Activated CD4-positive, alpha-beta T cell treated with anti-CD3 and anti-CD28 coated beads, Interleukin-10, Interleukin-2, amounts not matched to agents 100 ng/mL and 50 ng/mL, durations not matched to agents 16 hours and 8 hours (primary cell): Measurements from ENCODE around the gene HTN3.
A peak's percentile ranks its signal among the peaks of the same experiment; 100 is the strongest.
"Not testable (repeated sequence)": the region's sequence is repeated elsewhere in the genome, so short reads cannot be mapped to it uniquely, and the experiment has no call there.

Source experiments
- DNase-seq: peaks from one replicate; pipeline ENCODE4 v3.0.0-alpha.2; 2020

Gene HTN3

GRCh38 chr4:70028159-70028558, at the start of gene HTN3:
Gene HTN3, plus strand, starts transcription at chr4:70028459. Its CDS starts 2,282 bp downstream, at chr4:70030741.
- DNase-seq: not testable (repeated sequence)

DNA sequence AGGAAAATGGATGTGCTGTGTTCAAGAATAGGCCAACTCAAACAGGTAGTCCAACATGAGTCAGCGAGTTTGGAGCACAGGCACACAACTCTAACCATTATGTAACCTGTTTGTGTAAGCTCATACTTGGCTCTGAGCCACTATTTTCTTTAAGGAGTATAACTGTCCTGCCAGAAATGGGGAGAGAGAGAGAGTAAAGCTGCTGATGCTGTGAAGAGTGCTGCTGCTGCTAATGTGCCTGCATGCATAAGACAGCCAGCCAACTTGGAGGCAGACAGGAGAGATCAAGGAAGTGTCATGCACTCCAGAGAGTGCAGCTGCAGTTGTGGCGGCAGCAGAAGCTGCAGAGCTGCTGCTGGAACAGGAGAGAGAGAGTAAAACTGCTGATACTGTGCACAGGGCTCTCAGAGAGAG, 44.2 kb upstream of the HTN3 start:
- peak; percentile 38 for DNase-seq

DNA sequence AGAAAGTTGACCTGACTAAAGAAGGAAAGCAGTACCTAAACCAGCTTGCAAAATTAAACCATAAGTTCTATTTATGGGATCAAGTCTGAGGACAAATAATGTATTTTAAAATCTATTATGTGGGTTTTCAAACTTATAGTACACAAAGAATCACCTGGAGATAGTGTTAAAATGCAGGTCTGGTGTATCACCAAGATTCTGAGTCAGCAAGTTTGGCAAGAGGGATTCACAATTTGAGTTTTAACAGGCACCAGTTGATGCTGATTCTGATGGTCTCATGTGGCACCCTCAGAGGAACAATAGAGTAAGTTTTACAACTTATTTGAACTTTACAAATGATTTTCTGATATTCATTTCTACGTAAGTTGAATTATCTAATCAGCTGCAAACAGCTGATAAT, 41.6 kb upstream of the HTN3 start:
- DNase-seq: no peak

- DNase-seq: no peak
Observed at GRCh38 chr4:69991016-69991415, 37.2 kb upstream of the HTN3 start.

GRCh38 chr4:69994782-69995181, 33.5 kb upstream of the HTN3 start:
- DNase-seq: no peak

DNA sequence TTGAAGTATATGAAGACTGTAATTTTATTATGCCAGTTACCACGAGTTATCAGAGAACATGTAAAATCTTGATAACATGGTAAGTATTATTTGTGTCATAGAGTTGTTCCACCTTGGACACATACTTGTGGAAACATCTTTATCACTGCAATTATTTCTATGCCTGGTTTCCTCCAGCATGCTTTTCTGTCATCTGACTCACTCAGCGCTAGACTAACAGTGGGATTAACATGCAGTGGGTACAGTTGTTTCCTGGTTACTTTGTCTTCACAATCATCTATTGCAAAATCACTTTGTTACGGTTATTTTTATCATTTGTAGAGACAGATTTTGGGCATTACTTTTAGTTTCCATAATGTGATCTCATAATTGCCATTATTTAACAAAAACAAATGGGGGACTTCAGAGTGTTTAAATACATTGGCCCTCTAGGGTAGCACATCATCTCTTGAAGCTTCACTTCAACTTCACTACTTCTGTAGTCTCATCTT, 32.7 kb upstream of the HTN3 start, which contains the start of gene STATH:
Gene STATH, plus strand, starts transcription at position 441 of the 491 bp plus-strand sequence. CDS start 2,472 bp downstream, outside the sequence.
- DNase-seq: no peak

- DNase-seq: peak; percentile 52
Observed at GRCh38 chr4:69999420-69999819, 28.8 kb upstream of the HTN3 start.

- no peak for DNase-seq
Observed at GRCh38 chr4:70000711-70001110, 27.5 kb upstream of the HTN3 start.

DNA sequence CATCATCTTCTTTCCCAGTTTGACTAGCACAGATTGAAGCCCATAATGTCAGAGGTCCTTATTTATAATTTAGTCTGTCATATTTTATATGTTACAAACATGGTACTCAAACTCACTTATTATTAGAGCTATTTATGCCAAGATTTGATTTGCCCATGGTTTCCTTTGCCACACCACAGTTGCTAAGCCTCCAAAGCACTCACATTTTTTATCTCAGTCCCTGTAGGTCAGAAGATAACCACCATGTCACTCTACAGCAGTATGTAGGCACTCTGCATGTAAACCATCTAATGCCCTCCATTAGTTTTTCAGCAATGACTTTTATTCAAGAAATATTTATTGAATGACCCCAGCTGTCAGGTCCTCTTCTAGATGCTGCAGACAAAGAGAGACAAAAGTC, 25.8 kb upstream of the HTN3 start:
- DNase-seq: no peak

DNA sequence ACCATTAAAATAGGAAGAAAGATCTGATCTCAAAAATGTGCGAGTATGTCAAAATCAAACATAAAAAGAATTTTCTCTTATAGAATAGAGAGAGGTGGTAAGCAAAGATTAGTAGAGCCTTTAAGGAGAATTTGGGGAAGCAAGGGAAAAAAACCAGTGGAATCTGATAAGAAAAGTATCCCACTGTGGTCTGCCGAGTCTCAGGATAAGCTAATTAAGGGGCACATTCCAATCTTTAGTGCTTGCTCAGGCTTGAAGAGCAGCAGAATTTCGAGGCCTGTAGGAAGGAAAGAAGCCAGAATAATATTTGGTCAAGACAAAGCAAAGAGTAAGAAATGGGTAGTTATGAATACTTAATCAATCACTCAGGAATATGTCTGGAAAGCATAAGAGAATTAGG, 19.5 kb upstream of the HTN3 start:
- no peak for DNase-seq

- not testable (repeated sequence) for DNase-seq
Observed at GRCh38 chr4:70019006-70019405, 9.3 kb upstream of the HTN3 start.

DNA sequence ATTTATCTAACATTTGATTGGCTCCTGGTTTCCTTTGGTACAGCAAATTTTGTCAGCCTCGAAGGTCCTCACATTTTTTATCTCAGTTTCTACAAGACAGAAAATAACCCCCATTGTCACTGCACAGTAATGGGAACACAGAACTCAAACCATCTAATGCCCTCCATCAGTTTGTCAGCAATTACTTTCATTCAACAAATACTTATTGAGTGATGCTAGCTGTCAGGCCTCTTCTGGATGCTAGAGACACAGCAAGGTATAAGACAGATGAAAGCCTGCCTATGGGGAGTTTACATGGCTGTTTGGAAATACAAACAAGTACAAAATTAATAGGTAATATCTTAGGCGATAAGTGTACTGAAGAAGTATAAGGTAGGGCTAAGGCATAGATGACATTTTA, 5.0 kb upstream of the HTN3 start:
- no peak for DNase-seq

DNA sequence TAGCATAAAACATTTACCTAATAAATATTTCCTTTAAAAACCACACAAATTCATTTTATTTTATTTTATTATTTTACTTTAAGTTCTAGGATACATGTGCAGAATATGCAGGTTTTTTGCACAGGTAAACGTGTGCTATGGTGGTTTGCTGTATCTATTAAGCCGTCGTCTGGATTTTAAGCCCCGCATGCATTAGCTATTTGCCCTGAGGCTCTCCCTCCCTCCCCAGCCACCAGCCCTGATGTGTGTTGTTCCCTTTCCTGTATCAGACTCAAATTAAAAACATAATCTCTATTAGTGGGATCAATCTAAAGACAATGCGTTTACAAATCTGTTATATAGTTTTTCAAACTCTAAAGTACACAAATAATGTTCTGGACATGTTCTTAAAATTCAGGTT, 1.2 kb upstream of the HTN3 start:
- no peak for DNase-seq

DNA sequence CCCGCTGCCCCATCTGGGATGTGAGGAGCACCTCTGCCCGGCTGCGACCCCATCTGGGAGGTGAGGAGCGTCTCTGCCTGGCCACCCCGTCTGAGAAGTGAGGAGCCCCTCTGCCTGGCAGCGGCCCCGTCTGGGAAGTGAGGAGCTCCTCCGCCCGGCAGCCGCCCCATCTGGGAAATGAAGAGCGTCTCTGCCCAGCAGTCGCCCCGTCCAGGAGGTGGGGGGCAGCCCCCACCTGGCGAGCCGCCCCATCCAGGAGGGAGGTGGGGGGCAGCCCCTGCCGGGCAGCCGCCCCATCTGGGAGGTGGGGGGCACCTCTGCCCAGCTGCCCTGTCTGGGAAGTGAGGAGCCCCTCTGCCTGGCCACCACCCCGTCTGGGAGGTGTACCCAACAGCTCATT, 9.3 kb downstream of the HTN3 start:
- not testable (repeated sequence) for DNase-seq

GRCh38 chr4:70039928-70040327, 11.7 kb downstream of the HTN3 start:
- not testable (repeated sequence) for DNase-seq

DNA sequence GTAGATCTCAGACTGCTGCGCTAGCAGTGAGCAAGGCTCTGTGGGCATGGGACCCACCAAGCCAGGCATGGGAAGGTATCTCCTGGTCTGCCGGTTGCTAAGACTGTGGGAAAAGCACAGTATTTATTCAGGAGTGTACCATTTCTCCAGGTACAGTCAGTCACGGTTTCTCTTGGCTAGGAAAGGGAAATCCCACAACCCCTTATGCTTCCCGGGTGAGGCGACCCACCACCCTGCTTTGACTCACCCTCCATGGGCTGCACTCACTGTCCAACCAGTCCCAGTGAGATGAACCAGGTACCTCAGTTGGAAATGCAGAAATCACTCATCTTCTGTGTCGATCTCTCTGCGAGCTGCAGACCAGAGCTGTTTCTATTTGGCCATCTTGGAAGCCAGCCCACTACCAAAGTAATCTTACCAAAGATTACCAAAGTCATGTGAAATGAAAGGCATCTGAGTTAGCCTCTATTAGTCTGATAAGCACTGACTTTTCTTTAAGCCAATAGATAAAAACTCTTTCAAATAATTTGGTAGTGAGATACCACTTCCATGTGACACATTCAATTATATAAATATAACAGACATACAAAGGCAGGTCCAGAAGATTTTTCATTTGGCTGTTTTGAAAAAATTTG, 13.5 kb downstream of the HTN3 start:
- no peak for DNase-seq

GRCh38 chr4:70050138-70050537, 21.9 kb downstream of the HTN3 start, which contains the start of gene HTN1:
Gene HTN1, plus strand, starts transcription at chr4:70050438. Its CDS starts 2,639 bp downstream, at chr4:70053077.
- DNase-seq: not testable (repeated sequence)

- not testable (repeated sequence) for DNase-seq
Observed at GRCh38 chr4:70056534-70056933, 28.3 kb downstream of the HTN3 start.

DNA sequence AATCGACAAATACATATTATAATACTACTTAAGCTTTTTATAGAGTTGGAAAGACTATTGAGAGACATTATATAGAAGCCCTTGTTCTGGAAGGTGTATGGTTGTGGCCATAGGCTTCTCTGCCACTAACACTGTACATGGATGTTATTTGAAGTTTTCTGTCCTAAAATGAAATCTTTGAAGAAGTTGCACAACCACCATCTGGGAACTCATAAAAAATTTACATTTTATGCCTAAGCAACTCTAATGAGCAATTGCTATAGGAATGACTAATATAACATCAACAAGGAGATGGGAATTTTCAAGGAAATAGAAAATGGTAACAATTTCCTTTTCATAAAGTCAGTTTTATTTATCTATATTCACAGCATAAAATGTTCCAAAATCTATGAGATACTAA, 29.4 kb downstream of the HTN3 start:
- DNase-seq: no peak

GRCh38 chr4:70059149-70059548, 30.9 kb downstream of the HTN3 start:
- DNase-seq: no peak

- no peak for DNase-seq
Observed at GRCh38 chr4:70062000-70062399, 33.7 kb downstream of the HTN3 start.

- DNase-seq: no peak
Observed at GRCh38 chr4:70080205-70080604, 51.9 kb downstream of the HTN3 start.
